BJ (cell line): ENCODE results near the gene C10orf71. TPM values are rescaled to one million over a fixed set of nuclear protein-coding genes. Genes with fewer than 3 reads are reported as not detected.

Source experiments
- CTCF ChIA-PET: fragments of 350-600 bp; formaldehyde crosslinking; extraction: SDS; loops from one replicate; lab custom pipeline; 2021; ENCODE audit warnings: antibody characterized with exemption, inconsistent platforms; lab: Yijun Ruan, JAX
- POLR2A ChIA-PET: fragments of 300-600 bp; sonication (Branson Sonifier 250); formaldehyde crosslinking; extraction: SDS; loops from one replicate; lab custom pipeline; 2021; ENCODE audit warnings: antibody characterized with exemption; lab: Charles Lee
- DNase-seq: peaks from one replicate; pipeline ENCODE4 v3.0.0-alpha.2; 2011; ENCODE audit warnings: low read depth
- H3K27me3 ChIP-seq: 2 replicates; pipeline ENCODE4 v1.6.0; 2011; ENCODE audit warnings: low read length; ENCODE audit not compliant: control insufficient read depth, insufficient read depth
- H3K36me3 ChIP-seq: 2 replicates; pipeline ENCODE4 v1.5.1; 2011; ENCODE audit warnings: low read length; ENCODE audit not compliant: control insufficient read depth, insufficient read depth
- H3K4me3 ChIP-seq: 2 replicates; pipeline ENCODE4 v1.5.1; 2011; ENCODE audit warnings: low read depth, mild to moderate bottlenecking, control low read depth, low read length
- CTCF ChIP-seq: IDR thresholded peaks from 2 replicates; pipeline ENCODE4 v1.5.1; 2011; ENCODE audit warnings: low read depth, mild to moderate bottlenecking, control low read depth, inconsistent platforms, low read length, moderate library complexity; ENCODE audit not compliant: insufficient read depth
- polyA plus RNA-seq: library from polyadenylated mRNA; depleted of rRNA; stranded (reverse); fragments of >200 nt; gene quantifications from 2 replicates; pipeline ENCODE4 v1.2.3, GENCODE V29; 2011

The C10orf71 gene
- polyA plus RNA-seq, 1 experiment = not detected

GRCh38 chr10:49368256-49368655 is 69.3 kb downstream of the C10orf71 start:
- H3K36me3 ChIP-seq = no peaks in the 10 kb centered on the region
- ChIA-PET POLR2A (no interaction called here), CTCF (interaction anchor here (0.9 kb wide), 1 partner anchor 41 kb away, joined by 3 read pairs; no protein-coding TSS in a partner anchor)
- DNase-seq = no peak
- TF ChIP-seq CTCF = no peak
- no peaks in the 10 kb centered on the region for H3K27me3 ChIP-seq
- H3K4me3 ChIP-seq = no peak overlapping the region

DNA sequence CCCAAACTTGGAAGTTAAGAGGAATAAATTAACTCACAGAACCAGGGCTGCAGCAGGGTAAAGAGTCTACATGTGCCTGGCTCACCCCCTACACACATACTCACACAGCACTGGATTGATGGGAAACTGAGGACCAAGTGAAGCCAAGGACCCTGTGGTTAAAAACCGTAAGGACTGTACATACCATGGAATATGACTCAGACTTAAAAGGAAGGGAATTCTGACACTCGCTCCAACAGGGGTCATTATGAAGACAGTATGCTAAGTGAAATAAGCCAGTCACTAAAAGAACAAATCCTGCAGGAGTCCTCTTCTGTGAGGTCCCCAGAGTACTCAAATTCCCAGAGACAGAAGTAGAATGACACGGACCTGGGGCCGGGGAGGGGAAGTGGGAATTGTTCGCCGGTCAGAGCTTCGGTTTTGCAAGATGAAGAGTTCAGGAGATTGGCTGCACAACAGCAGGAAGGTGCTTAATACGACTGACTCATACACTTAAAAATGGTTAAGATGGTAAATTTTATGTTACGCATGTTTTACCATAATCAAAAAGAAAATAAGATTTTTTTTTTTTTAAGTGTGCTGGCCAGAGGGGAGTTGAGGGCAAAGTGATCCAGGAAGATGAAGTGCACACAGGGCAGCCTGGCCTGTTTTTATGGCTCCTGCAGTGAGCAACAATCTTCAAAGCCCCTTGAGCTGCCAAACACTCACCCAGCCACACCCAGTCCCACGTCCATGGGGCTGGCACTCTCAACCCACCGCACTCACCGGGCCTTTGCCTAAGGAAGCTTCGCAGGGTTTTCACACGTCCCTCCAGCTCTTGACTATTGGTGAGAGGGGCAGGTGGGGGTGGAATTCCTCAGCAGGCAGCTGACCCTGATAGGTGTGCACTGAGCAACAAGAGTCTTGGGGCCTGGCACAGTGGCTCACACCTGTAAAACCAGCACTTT is 70.5 kb downstream of the C10orf71 start:
- no peak overlapping the region for H3K4me3 ChIP-seq
- no peak for DNase-seq
- no peaks in the 10 kb centered on the region for H3K36me3 ChIP-seq
- H3K27me3 ChIP-seq = no peaks in the 10 kb centered on the region; the same call in 1 of the 2 replicates
- ChIA-PET CTCF (no interaction called here), POLR2A (no interaction called here)
- TF ChIP-seq CTCF = no peak

- Histone ChIP-seq H3K4me3 (no peak overlapping the region), H3K36me3 (no peaks in the 10 kb centered on the region), H3K27me3 (no peaks in the 10 kb centered on the region; the same call in 1 of the 2 replicates)
- no peak for DNase-seq
- CTCF ChIA-PET = no interaction called here
- TF ChIP-seq CTCF = no peak
- POLR2A ChIA-PET = no interaction called here
Observed at GRCh38 chr10:49370326-49371100, 71.5 kb downstream of the C10orf71 start.

DNA sequence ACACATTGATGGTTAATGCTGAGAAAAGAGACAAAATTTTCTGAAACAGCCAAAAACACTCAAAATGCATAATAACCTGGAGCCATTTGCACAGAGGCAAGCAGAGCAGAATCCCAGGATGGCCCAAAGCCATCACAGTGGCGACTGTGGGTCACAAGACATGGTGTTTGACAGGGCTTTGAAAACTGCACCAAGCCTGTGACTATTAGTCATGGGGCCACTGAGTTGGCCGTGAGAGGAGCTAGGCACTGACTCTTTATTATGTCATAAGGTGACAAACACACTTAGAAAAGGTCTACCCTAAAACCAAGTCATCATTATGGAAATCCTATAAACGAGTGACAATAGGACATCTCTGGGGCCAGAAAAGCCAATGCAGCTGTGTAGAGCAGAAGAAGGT is 73.0 kb downstream of the C10orf71 start:
- ChIA-PET POLR2A (no interaction called here), CTCF (interaction anchor here (0.7 kb wide), 1 partner anchor 33 kb away, joined by 3 read pairs; no protein-coding TSS in a partner anchor)
- H3K4me3 ChIP-seq = no peak overlapping the region

More for the DNA sequence above, 73.0 kb downstream of the C10orf71 start:
- Histone ChIP-seq H3K36me3 (no peaks in the 10 kb centered on the region), H3K27me3 (peaks cover 2% of the 10 kb centered on the region; the same call in 1 of the 2 replicates)
- no peak for TF ChIP-seq CTCF
- DNase-seq = no peak
